GM21367 (cell line): ENCODE data around the gene TXNDC17.
A peak's percentile ranks its signal among the peaks of the same experiment; 100 is the strongest.
"Not testable (repeated sequence)": the region's sequence is repeated elsewhere in the genome, so short reads cannot be mapped to it uniquely, and the experiment has no call there.

Source experiments
- ATAC-seq: cut with Tn5 transposase; IDR thresholded peaks from one replicate; pipeline ENCODE4 v1.9.1; 2021; ENCODE audit not compliant: unreplicated experiment

TXNDC17 gene

DNA sequence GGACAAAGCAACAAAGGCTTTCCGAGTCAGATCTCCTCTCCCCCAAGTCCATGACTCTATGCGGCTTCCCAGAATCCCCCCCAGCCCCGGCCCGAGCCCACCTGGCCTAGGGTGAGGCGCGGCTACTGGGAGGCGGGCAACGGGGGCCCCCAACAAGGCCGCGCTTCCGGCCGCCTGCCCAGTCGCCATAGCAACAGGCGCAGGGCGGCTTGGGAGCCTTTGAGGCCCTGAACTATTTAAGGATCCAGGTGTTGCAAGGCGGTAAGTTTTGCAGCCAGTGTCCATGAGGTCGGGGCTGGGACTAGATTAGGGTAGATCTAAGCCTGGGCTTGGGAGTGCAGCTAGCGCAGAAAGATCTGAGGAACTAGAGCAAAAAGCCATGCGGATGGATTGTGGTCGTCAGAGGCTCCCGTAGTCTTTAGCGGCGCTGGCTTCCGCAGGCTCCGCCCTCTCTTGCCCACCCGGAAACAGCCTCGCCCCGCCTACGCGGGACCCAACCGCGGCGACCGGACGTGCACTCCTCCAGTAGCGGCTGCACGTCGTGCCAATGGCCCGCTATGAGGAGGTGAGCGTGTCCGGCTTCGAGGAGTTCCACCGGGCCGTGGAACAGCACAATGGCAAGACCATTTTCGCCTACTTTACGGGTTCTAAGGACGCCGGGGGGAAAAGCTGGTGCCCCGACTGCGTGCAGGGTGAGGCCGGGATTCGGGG lies at the start of gene TXNDC17, which contains the start of gene KIAA0753:
Gene TXNDC17 (plus strand): TSS at position 525 of the 711 bp plus-strand sequence. CDS start 23 bp downstream, at position 548.
Gene KIAA0753 (minus strand): TSS at position 176 of the 711 bp plus-strand sequence. CDS start 5,608 bp downstream, outside the sequence.
- ATAC-seq = peak; percentile 77

DNA sequence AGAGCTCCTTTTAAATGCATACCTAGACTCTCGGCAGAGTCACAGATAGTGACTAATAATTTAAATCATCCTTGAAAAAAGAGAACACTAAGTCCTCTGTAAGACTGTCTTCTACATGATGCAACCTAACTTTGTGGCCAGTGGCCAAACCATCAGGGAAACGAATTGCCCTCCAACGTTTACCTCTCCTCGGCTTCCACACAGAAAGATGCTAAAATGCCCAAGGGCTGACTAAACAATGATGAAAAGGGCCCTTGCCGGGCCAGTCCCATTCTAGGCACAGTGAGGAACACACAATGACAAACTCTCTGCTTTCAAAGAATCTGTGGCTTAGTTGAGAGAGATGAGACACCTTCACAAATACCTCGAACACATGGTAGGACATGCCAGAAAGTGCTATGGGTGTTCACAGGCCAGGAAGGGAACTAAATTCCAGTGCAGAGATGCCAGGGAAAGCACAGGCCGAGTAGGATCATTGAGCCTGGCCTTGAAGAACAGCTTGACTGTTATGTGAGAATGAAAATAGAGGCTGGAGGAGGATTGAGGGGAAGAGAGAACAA lies 49.2 kb upstream of the TXNDC17 start:
- no peak for ATAC-seq

DNA sequence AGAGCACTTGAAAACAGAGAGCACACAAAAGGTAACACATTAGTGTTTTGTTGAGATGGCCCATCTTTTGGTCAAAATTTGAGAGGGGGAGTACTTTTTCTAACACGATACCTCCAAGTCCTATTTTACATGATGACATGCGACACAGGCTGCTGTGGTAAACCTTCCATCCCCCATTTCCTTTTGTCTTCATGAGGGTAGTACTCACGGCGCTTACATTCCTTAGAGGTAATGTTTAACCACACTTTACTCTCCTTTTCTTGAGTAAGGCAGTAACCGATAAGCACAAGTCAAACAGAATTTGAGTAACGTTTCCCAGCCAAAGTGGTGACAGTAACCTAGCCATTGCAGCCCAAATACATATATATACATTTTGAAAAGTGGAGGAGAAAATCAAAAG lies 48.7 kb upstream of the TXNDC17 start:
- ATAC-seq = no peak

DNA sequence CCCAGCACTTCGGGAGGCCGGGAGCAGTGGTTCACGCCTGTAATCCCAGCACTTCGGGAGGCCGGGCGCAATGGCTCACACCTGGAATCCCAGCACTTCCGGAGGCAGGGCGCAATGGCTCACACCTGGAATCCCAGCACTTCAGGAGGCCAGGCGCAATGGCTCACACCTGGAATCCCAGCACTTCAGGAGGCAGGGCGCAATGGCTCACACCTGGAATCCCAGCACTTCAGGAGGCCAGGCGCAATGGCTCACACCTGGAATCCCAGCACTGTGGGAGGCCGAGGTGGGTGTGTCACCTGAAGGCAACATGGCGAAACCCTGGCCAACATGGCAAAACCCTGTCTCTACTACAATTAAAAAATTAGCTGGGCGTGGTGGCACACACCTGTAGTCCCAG lies 47.5 kb upstream of the TXNDC17 start:
- ATAC-seq = not testable (repeated sequence)

DNA sequence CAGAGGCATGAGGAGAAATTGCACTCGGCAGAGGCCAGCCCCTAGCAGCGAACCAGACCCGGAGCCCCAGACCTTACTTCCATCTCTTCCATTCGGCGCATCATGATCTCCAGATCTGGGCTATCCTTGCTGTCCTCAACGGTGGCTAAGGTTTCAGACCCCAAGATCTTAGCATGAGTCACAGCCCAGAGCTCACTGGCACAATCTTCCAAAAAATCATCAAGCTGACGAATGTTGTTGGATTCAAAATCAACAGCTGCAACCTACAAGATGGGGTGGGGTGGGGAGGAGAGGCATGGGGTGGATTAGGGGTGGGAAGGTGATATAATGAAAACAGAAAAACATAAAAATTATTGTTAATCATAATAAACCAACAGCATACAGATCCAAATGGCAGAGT lies 44.8 kb upstream of the TXNDC17 start:
- ATAC-seq = no peak

DNA sequence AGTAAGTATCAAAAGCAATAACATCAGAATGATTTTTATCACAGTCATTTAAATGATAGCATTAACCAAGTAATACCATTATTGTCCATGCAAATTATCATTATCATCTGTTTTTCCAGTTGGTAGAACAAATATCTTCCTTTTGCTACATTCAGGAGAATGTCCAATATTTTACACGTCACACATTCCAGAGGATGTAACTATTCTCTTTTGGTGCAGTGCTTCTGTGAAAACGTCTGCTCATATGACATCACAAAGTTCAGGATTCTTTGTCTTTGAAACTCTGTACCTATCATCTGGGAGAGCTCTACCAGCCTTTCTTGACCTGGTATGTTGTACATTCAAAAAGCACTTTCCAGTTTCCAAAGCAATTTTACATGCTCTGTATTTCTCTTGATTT lies 44.3 kb upstream of the TXNDC17 start:
- no peak for ATAC-seq

DNA sequence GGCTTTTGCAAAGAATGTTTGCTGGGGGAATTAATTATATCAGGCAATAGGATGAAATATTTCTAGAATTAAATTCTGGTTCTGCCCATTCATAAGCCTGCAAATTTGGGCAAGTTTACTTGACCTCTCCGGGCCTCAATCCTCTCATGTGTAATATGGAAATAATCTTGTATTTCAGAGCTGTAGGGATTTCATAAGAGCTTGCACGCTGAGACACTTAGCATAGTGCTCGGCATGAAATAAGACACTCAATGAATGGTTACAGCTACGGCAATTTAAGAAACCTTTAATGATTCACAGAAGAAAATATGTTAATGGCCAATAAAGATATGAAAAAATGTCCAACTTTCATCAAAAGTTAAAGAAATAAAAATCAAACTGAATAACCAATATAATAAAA lies 43.9 kb upstream of the TXNDC17 start:
- ATAC-seq = no peak

DNA sequence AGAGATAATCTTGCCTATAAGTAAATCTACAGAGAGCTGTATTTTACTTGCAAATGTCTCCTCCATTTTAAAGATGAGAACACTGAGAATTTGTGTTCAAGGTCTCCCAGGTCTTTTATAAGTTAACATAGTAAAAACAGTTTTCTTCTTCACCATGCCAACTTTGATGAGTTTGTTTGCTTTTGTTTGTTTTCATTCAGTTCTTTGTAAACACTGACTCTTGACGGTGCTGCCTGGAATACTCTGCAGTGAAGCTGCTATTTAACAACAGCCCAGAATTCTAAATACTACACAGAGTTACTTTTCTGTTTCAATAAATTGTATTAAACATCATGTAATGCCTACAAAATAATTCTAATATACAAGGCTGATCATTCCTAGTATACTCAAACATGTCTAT lies 43.1 kb upstream of the TXNDC17 start:
- no peak for ATAC-seq

DNA sequence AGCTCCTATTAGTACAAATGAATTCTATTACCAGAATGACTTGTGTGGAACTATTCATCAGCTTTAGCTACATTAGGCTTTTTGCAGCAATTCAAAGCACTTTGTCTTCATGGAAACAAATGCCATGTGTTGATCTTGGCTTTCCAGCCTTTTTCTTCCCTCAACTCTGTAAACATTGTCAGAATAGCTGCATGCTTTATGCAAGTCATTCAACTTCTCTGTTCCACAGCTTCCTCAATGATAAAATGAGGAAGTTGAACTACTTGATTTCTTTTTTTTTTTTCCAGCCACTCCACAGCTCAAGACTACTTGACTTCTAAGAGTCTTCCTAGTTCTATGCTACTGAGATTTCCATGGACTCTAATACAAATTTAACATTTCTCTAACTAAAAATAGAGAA lies 41.5 kb upstream of the TXNDC17 start:
- no peak for ATAC-seq

DNA sequence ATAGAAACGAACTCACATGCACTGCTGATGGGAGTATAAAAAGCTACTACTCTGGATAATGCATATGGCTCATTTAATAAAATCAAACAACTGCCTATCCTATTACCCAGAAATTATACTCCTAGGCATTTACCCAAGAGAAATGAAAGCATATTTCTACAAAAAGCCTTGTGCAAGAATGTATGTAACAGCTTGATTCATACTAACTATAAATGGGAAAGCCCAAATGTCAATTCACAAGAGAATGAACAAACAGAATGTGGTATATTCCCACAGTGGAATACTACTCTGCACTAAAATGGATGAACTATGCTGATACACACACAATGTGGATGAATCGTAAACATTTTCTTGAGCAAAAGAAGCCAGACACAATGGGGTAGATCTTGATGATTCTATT lies 38.7 kb upstream of the TXNDC17 start:
- ATAC-seq = no peak

DNA sequence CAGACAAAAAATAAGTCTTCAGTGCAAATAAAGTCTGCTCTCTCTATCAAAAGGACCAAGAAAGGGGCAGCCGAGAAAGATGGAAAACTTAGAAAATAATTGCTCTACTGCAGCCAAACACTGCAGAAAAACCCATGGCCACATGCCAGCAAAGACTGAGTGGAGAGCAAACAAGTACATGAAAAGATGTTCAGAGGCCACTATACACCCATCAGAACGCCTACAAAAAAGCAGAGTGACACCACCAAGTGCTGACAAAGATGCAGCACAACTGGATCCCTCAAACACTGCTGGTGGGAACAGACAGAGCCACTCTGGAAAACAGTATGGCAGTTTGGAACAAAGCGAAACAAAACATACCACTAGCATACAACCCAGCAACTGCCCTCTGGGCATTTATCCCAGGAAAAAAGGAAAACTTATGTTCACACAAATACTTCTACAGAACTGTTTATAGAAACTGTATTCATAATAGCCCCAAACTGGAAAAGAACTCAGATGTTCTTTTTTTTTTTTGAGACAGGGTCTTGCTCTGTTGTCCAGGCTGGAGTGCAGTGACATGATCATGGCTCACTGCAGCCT lies 37.0 kb upstream of the TXNDC17 start:
- no peak for ATAC-seq

DNA sequence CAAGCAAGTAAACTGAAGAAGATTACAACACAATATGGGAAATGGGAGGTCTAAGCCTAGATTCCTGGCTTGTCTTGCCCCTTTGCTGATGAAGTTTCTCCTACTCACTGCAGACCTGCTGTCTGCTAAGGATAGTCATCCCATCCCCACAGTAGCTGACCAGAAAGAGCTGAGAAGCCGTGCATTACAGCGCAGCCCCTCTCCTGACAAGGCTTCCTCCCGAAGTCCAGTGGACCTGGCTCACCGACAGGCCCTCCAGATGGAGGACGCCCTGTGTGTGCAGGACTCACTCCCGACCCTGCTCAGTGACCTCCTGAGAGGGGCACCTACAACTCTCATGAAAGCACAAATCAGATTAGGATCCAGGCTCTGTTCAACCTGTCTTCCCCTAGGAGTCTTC lies 35.7 kb upstream of the TXNDC17 start:
- ATAC-seq = no peak

DNA sequence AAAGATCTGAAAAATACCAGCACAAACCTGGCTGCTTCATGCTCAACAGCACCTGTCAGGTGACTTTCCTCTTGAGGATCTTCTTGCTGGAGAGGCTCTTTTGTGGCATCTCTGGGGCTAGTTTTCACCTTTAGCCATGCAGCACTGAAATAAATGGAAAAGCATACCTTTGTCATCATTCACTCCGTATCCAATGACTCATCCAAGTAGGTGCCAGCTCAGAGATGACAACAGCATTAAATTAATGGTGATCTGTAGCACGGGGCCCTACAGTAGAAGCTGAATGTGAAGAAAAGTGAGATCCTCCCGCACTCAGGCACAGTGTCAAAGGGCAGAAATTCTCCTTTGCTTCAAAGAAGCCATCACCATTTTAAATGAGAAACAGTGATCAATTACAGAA lies 32.5 kb upstream of the TXNDC17 start:
- no peak for ATAC-seq

DNA sequence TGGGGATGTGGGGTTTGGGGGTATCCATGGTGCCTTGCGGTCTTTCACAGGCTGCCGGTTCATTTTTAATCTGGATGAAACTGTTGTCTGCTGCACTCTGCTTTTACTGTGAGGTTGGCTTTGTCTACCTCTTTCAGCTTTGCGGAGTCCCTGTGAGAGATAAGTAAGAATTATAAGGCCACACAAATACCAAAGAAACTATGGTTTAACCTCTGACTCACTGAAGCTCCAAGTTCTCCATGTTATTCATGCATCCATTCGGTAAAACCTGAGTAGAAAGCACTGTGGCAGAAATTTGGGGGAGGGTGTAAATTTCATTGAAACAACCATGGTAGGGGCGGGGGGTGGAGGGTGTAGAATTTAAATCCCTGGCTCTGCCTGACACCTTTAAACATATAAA lies 30.8 kb upstream of the TXNDC17 start:
- no peak for ATAC-seq

DNA sequence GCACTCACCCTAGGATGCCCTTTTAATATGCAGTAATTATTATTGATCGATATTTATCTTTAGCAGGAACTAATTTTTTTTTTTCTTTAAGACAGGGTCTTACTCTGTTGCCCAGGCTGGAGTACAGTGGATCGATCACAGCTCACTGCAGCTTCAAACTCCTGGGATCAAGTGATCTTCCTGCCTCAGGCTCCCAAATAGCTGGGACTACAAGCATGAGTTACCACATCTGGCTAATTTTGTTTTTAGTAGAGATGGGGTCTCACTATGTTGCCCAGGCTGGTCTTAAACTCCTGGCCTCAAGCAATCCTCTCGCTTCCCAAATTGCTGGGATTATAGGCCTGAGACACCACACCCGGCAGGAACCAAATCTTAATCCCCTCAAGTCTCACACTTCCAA lies 29.6 kb upstream of the TXNDC17 start:
- no peak for ATAC-seq

DNA sequence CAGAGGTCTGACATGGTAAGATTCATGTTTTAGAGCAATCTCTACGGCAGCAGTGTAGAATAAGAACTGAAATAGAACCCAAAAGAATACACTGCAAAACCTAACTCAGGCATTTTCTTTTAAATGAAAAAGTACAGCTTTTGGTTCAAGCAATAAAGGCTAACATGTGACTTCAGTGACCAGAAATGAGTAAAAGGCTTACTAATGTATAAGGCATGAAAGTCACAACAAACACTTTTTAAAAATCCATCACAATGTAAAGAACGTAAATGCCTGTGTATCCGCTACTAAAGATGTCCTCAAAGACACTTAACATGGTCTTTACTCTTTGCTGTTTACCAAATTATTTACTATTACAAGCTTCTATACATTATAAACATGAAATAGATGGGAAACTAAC lies 16.9 kb upstream of the TXNDC17 start:
- no peak for ATAC-seq

DNA sequence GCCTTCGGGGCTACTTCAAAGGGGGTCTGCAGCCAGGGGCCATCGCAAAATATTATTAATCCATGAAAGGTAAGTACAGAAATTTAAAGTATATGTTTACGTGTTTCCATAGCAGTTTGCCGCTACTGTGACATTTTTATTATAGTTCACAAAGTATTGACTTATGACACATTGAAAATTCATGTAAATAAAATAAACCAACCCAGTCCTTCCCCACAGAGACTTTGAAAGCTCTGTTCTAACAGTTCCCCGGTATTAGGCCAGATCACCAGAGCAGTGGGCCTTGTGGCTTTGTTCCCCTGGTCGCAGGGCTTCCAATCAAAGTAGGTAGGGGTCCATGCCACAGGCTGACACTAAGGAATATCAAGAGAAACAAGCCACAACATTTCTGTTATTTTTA lies 14.2 kb upstream of the TXNDC17 start:
- no peak for ATAC-seq

DNA sequence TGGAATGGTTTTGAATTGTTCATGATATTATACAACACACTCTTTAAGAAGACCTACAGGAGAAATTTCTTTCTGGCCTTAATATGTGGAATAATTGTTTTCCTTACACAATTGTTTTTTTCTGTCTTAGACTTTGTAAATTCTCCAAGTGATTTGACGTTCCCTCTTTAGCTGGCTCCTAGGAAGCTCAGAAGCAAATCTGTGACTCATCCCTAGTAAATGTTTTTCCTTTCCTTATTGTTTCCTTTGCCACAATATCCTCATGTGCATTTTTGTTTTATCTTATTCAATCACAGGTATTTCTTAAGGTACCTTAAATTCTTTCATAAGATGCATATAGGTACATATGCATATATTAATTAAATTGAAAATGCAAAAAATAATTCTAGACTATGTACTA lies 13.8 kb upstream of the TXNDC17 start:
- no peak for ATAC-seq

DNA sequence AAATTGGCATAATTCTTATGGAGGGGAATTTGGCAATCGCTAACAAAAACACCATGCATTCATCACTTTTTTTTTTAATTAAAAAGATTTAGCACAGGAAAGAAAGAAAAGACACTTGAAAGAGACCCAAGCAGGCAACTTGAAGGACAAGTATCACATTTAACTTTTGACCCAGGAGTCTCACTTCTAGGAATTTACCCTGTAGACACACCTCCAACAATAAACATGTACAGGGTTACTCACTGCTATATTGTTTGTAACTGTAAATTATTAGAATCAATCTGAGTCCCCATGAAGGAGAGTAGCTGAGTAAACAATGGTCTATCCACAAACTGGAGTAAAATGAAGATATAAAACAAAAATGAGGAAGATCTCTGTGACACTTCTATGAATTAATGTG lies 10.5 kb upstream of the TXNDC17 start:
- ATAC-seq = no peak

DNA sequence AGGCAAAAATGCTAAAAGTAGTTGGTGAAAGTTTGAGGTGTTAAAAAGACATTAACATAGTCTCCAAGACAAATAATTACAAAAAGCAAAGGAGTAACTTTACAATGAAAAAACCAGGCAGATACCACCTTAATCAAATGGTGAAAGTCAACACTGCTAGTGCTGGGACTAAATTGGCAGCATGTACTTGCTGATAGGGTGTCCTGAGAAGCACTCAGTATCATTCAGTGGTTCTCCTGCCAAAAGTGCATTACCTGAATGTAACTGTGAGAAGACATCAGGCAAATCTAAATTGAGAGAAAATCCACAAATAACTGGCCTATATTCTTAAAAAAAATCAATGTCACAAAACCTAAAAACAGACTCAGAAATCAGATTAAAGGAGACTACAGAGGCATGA lies 8.3 kb upstream of the TXNDC17 start:
- ATAC-seq = no peak

DNA sequence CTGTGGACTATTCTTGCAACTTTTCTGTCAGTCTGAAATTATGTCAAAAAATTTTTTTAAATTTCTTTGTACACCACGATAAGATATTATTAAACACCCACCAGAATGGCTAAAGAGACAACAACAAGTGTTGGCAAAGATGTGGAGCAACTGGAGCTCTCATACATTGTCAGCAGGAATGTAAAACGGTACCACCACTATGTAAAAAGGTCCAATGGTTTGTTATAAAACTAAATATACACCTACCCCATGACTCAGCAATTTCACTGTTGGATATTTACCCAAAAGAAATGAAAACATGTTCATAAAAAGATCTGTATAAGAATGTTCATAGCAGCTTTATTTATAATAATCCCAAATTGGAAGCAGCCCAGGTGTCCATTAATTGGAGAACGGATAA lies 7.6 kb upstream of the TXNDC17 start:
- no peak for ATAC-seq

DNA sequence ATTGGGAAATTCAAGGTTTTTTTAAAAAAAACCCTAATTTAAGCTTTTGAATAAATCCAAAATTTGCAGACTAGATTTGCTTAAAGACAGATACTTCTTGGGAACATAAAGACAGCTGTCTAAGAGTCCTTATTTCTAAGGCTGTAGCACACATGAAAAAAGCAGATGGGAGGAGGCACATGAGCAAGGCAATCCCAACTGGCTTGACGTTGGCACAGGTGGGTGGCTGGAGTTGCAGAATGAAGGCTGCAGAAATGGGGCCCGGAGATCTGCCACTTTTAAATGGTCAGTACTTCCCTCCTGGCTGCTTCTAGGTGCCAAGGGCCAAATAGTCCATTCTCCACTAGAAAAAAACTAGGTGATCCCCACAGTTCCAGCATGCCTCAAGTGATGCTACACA lies 4.8 kb upstream of the TXNDC17 start:
- ATAC-seq = no peak
